Tibial nerve (tissue), 3 donors: ENCODE results near the gene DCPS.

ENCODE experiments used
- CTCF ChIP-seq, 5 experiments: fragments of 200-600 bp in 3 of 5; fragments of 450-650 bp in 2 of 5; sonication (generic) in 3 of 5; IDR thresholded peaks; one replicate each; pipeline ENCODE4 v1.5.1; 2016 to 2019; ENCODE audit warnings: antibody characterized with exemption in 5 of 5, mild to moderate bottlenecking in 3 of 5, moderate library complexity in 2 of 5
- POLR2A ChIP-seq, 2 donors: fragments of 450-650 bp; IDR thresholded peaks; one replicate each; pipeline ENCODE4 v1.6.1; 2017; ENCODE audit warnings: antibody characterized with exemption in 2 of 2, mild to moderate bottlenecking in 2 of 2, moderate library complexity in 2 of 2

- no peak for TF ChIP-seq CTCF (IDR thresholded peaks at IDR 0.05)
- TF ChIP-seq POLR2A (IDR thresholded peaks at IDR 0.05): no peak
Observed at GRCh38 chr11:126328001-126328390, 24.1 kb downstream of the DCPS start.
